OCI-LY7 (cell line): ENCODE measurements around the gene SH3RF3. TPM values are rescaled to one million over a fixed set of nuclear protein-coding genes. Genes with fewer than 3 reads are reported as not detected.

Source experiments
- BruUV-seq: library from RNA; stranded (reverse); fragments of 400-500 nt; replicated peaks from 2 replicates; lab custom pipeline; 2021; lab: Mats Ljungman, UMichigan
- CTCF ChIA-PET: fragments of 300-600 bp; sonication (Branson Sonifier 250); formaldehyde crosslinking; loops from one replicate; lab custom pipeline; 2022; ENCODE audit warnings: antibody characterized with exemption; ENCODE audit not compliant: unreplicated experiment; lab: Charles Lee
- POLR2A ChIA-PET: fragments of 300-600 bp; sonication (Branson Sonifier 250); formaldehyde crosslinking; loops from one replicate; lab custom pipeline; 2022; ENCODE audit warnings: antibody characterized with exemption; lab: Charles Lee
- DNase-seq: peaks from one replicate; pipeline ENCODE4 v3.0.0-alpha.2; 2015; ENCODE audit warnings: low spot score
- H2AFZ ChIP-seq: fragments of 200-600 bp; sonication (generic), shearing (Covaris generic); 2 replicates; pipeline ENCODE4 v1.6.1; 2014; ENCODE audit warnings: mild to moderate bottlenecking, antibody characterized with exemption, low read length, moderate library complexity
- H3K27ac ChIP-seq: fragments of 200-600 bp; sonication (generic); 2 replicates; pipeline ENCODE4 v1.5.1; 2014; ENCODE audit warnings: mixed run types, low read depth, mild to moderate bottlenecking, moderate library complexity, low read length, inconsistent platforms; ENCODE audit not compliant: poor library complexity, severe bottlenecking
- H3K36me3 ChIP-seq: fragments of 200-600 bp; sonication (generic); 2 replicates; pipeline ENCODE4 v1.6.1; 2014; ENCODE audit warnings: mild to moderate bottlenecking, antibody characterized with exemption, low read length, moderate library complexity, mixed read lengths; ENCODE audit not compliant: insufficient read depth
- H3K4me1 ChIP-seq: fragments of 200-600 bp; sonication (generic); 2 replicates; pipeline ENCODE4 v1.5.1; 2014; ENCODE audit warnings: mild to moderate bottlenecking, low read length; ENCODE audit not compliant: insufficient read depth, poor library complexity, severe bottlenecking
- H3K4me2 ChIP-seq: fragments of 200-600 bp; sonication (generic); 2 replicates; pipeline ENCODE4 v1.6.1; 2014; ENCODE audit warnings: mild to moderate bottlenecking, low read length
- H3K4me3 ChIP-seq: fragments of 200-600 bp; sonication (generic); 2 replicates; pipeline ENCODE4 v1.5.1; 2014; ENCODE audit warnings: mild to moderate bottlenecking, low read depth, low read length; ENCODE audit not compliant: poor library complexity, severe bottlenecking
- H3K79me2 ChIP-seq: fragments of 200-600 bp; sonication (generic); 2 replicates; pipeline ENCODE4 v1.6.1; 2016; ENCODE audit warnings: low read depth, mild to moderate bottlenecking, low read length, moderate library complexity, mixed read lengths; ENCODE audit not compliant: insufficient read depth
- H3K9me2 ChIP-seq: fragments of 200-600 bp; sonication (generic); 2 replicates; pipeline ENCODE4 v1.6.1; 2016; ENCODE audit warnings: mild to moderate bottlenecking, low read length, mixed read lengths; ENCODE audit not compliant: insufficient read depth
- H3K9me3 ChIP-seq: fragments of 200-600 bp; sonication (generic); 2 replicates; pipeline ENCODE4 v1.6.1; 2014; ENCODE audit warnings: mild to moderate bottlenecking, mixed run types, low read length, mixed read lengths
- H4K20me1 ChIP-seq: fragments of 200-600 bp; sonication (generic); 2 replicates; pipeline ENCODE4 v1.6.1; 2014; ENCODE audit warnings: mild to moderate bottlenecking, antibody characterized with exemption, low read length, moderate library complexity, mixed read lengths; ENCODE audit not compliant: insufficient read depth
- EZH2phosphoT487 ChIP-seq: fragments of 200-600 bp; sonication (generic); IDR thresholded peaks from 2 replicates; pipeline ENCODE4 v1.6.1; 2018; ENCODE audit warnings: low read depth, borderline replicate concordance, mild to moderate bottlenecking, mixed run types, antibody characterized with exemption, low read length, moderate library complexity, mixed read lengths
- intact Hi-C: fragments of 100-400 bp; cut with micrococcal nuclease; formaldehyde crosslinking; loops from one replicate; pipeline ENCODE4 v1.10.0; 2022; ENCODE audit not compliant: unreplicated experiment
- total RNA-seq, 2 experiments: library from RNA; depleted of rRNA in 1 of 2; stranded (reverse); fragments of >200 nt in 1 of 2; shearing (Covaris generic) in 1 of 2; gene quantifications; 2 replicates each; pipeline ENCODE4 v1.2.3, GENCODE V29; 2014 to 2022
- TF ChIP-seq, protein P1 (sequence below): fragments of 200-600 bp; sonication (generic); conservative IDR thresholded peaks from 2 replicates; pipeline ENCODE4 v1.5.1; 2014; ENCODE audit warnings: mild to moderate bottlenecking, antibody characterized with exemption, low read length, moderate library complexity, mixed read lengths

Gene SH3RF3
- total RNA-seq, 2 experiments from 2014 or later = not detected

DNA sequence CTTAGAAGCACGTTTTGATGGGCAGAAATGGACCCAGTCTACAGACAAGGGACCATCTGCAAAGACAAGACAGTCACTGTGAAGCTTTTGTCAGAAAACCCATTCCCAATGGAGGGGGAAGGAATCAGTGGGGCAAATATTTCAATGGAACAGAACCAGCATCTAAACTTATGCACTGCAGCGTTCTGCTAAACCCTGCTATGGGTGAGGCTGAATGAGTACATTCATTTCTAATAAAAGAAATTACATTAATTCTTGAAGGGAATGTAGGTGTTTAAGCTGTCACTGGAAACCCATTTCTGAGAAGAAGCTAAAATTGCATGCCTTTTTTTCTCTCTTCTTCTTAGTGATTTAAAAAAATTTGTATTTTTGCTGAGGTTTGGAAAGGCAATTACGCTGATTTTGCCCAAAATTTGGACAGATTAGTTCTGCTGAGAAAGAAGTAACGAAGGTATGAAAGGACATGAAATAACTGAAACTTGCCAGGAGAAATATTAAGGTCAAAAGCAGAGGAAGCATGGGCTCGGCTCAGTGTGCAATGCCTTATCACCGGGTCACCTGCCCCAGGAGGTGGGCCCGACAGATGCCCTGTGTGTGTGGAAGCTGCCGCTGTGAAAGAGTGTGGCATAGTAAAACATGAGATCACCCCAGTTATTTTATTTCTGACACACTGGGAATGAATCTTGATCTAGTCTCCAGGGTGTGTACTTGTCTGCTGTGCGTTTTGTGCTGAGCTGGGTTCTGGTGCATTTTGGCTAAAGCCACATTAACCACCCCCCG is 24.2 kb downstream of the SH3RF3 start:
- Histone ChIP-seq H3K4me1 (no peaks in the 10 kb centered on the region), H3K9me2 (no peaks in the 10 kb centered on the region), H2AFZ (no peak overlapping the region), H3K4me3 (no peak overlapping the region), H3K79me2 (no peaks in the 10 kb centered on the region), H4K20me1 (no peaks in the 10 kb centered on the region), H3K36me3 (no peaks in the 10 kb centered on the region), H3K9me3 (no peaks in the 10 kb centered on the region), H3K4me2 (no peak overlapping the region), H3K27ac (no peak overlapping the region)
- BruUV-seq = no TSS peak
- no peak for TF ChIP-seq EZH2phosphoT487
- TF ChIP-seq, protein P1, sequence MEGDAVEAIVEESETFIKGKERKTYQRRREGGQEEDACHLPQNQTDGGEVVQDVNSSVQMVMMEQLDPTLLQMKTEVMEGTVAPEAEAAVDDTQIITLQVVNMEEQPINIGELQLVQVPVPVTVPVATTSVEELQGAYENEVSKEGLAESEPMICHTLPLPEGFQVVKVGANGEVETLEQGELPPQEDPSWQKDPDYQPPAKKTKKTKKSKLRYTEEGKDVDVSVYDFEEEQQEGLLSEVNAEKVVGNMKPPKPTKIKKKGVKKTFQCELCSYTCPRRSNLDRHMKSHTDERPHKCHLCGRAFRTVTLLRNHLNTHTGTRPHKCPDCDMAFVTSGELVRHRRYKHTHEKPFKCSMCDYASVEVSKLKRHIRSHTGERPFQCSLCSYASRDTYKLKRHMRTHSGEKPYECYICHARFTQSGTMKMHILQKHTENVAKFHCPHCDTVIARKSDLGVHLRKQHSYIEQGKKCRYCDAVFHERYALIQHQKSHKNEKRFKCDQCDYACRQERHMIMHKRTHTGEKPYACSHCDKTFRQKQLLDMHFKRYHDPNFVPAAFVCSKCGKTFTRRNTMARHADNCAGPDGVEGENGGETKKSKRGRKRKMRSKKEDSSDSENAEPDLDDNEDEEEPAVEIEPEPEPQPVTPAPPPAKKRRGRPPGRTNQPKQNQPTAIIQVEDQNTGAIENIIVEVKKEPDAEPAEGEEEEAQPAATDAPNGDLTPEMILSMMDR = no peak
- ChIA-PET POLR2A (no interaction called here), CTCF (interaction anchor here (0.6 kb wide), 1 partner anchor 221 kb away, joined by 3 read pairs; no protein-coding TSS in a partner anchor)
- DNase-seq = no peak
- intact Hi-C loops = no loop called here

DNA sequence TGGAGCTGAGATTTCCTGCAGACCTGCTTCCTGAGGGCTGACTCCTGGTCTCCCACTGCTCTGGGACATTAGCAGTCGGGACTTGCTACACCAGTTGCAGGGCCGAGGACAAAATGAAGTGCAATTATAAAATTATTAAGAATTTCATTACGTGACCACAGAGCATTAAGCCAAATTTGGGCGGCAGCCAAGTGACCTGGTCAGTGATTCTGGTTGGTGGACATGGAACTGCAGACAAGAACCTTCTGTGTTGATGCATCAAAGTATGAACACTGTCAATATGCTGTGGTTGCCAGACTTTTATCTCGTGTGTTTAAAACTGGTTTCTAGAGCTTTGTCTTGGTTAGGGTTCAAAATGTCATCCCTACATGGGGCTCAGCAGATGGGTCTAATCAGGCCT is 24.8 kb downstream of the SH3RF3 start:
- no TSS peak for BruUV-seq
- intact Hi-C loops = no loop called here
- H2AFZ ChIP-seq = no peak overlapping the region
- no peak for DNase-seq
- no peak overlapping the region for H3K4me3 ChIP-seq
- H3K9me3 ChIP-seq = no peaks in the 10 kb centered on the region
- POLR2A ChIA-PET = no interaction called here
- H3K36me3 ChIP-seq = no peaks in the 10 kb centered on the region
- H3K79me2 ChIP-seq = no peaks in the 10 kb centered on the region
- H3K4me1 ChIP-seq = no peaks in the 10 kb centered on the region
- H4K20me1 ChIP-seq = no peaks in the 10 kb centered on the region
- H3K9me2 ChIP-seq = no peaks in the 10 kb centered on the region
- no peak for TF ChIP-seq EZH2phosphoT487
- TF ChIP-seq, protein P1 = no peak
- no peak overlapping the region for H3K4me2 ChIP-seq
- CTCF ChIA-PET = no interaction called here
- H3K27ac ChIP-seq = no peak overlapping the region

DNA sequence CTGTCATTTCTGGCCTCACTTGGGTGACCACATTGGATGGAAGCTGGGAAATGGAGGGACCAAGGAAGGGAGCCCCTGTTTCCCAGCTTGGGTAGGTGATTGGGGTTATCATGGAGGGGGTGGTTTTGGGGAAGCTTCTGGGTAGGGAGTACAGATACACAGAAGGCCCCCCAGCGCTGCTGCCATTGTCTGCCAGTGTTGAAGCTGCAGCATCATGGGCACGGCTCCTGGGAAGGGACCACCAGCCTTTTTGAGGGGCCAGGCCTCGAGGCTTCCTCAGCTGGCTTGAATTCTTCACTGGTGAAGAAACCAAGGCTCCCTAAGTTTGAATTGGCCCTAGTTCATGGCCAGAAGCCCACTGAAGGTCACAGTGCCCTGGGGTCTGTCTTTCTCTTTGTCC is 25.2 kb downstream of the SH3RF3 start:
- Histone ChIP-seq H3K9me3 (no peaks in the 10 kb centered on the region), H3K79me2 (no peaks in the 10 kb centered on the region), H3K9me2 (no peaks in the 10 kb centered on the region), H3K4me1 (no peaks in the 10 kb centered on the region), H3K4me2 (no peak overlapping the region), H3K4me3 (no peak overlapping the region), H3K27ac (no peak overlapping the region), H2AFZ (no peak overlapping the region), H4K20me1 (no peaks in the 10 kb centered on the region), H3K36me3 (no peaks in the 10 kb centered on the region)
- DNase-seq = no peak
- POLR2A ChIA-PET = no interaction called here
- intact Hi-C loops = no loop called here
- TF ChIP-seq, protein P1 = no peak
- no peak for TF ChIP-seq EZH2phosphoT487
- CTCF ChIA-PET = no interaction called here
- no TSS peak for BruUV-seq
